ENCODE results near the gene PRDM5.

DNA sequence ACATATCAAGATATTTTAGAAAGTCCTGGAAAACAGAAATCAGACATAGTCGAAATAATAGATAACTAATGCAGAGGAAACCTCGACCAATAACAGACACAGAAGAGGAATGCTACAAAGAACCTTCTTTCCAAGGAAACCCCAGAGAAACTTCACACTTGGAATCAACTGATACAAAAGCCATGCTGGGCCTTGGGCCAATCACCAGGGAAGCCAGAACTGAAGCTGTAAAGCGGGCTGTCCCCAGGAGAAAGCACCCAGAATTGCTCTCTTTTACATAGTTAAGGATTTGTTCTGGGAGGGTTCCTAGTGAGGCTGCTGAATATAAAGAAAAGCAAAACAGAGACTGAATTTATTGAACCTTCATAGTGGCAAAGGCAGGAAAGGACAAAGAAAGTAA is 100.5 kb downstream of the PRDM5 start:
- TF ChIP-seq, protein P1, sequence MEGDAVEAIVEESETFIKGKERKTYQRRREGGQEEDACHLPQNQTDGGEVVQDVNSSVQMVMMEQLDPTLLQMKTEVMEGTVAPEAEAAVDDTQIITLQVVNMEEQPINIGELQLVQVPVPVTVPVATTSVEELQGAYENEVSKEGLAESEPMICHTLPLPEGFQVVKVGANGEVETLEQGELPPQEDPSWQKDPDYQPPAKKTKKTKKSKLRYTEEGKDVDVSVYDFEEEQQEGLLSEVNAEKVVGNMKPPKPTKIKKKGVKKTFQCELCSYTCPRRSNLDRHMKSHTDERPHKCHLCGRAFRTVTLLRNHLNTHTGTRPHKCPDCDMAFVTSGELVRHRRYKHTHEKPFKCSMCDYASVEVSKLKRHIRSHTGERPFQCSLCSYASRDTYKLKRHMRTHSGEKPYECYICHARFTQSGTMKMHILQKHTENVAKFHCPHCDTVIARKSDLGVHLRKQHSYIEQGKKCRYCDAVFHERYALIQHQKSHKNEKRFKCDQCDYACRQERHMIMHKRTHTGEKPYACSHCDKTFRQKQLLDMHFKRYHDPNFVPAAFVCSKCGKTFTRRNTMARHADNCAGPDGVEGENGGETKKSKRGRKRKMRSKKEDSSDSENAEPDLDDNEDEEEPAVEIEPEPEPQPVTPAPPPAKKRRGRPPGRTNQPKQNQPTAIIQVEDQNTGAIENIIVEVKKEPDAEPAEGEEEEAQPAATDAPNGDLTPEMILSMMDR (conservative IDR thresholded peaks at IDR 0.05 in 1 of 2, IDR thresholded peaks at IDR 0.05 in 1 of 2; ENCODE audit: low read depth in 1 of 2, low read length in 2 of 2): no peak
- no peak for TF ChIP-seq EZH2 (IDR thresholded peaks at IDR 0.05; ENCODE audit: low read length, missing control alignments)

All from fibroblast of lung (primary cell).